ENCODE data around the gene SUSD2.

DNA sequence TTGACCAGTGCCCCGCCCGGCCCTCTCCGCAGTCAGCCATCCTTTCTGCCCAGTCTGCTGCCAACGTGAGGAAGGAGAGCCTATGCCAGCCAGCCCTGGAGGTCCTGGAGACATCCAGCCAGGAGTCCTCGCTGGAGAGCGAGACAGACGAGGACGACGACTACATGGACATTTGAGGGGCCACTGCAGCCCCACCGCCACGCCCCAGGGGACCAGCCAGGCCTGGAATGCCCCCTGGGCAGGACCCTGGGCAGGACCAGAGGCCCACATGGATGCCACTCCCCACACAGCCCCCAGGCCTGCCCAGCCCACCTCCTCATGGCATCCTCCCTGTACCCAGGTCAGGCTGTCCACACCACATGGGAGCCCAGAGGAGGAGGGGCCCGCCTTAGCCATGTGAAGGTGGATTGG is 3.3 kb upstream of the SUSD2 start:
- TF ChIP-seq, protein P1, sequence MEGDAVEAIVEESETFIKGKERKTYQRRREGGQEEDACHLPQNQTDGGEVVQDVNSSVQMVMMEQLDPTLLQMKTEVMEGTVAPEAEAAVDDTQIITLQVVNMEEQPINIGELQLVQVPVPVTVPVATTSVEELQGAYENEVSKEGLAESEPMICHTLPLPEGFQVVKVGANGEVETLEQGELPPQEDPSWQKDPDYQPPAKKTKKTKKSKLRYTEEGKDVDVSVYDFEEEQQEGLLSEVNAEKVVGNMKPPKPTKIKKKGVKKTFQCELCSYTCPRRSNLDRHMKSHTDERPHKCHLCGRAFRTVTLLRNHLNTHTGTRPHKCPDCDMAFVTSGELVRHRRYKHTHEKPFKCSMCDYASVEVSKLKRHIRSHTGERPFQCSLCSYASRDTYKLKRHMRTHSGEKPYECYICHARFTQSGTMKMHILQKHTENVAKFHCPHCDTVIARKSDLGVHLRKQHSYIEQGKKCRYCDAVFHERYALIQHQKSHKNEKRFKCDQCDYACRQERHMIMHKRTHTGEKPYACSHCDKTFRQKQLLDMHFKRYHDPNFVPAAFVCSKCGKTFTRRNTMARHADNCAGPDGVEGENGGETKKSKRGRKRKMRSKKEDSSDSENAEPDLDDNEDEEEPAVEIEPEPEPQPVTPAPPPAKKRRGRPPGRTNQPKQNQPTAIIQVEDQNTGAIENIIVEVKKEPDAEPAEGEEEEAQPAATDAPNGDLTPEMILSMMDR (IDR thresholded peaks at IDR 0.05; ENCODE audit: low read depth, low read length, poor library complexity, severe bottlenecking) = no peak
- TF ChIP-seq EZH2phosphoT487 (IDR thresholded peaks at IDR 0.05; ENCODE audit: borderline replicate concordance, low read length) = no peak
